ENCODE measurements around the gene SEMA3D.

Gene SEMA3D

GRCh38 chr7:84970670-84971069, 216.2 kb downstream of the SEMA3D start:
- Histone ChIP-seq H3K27me3 (ENCODE audit: control insufficient read depth, insufficient read depth, low read length) (no peaks in the 10 kb centered on the region), H3K4me1 (ENCODE audit: control insufficient read depth, low read depth, low read length) (no peaks in the 10 kb centered on the region), H3K9me3 (ENCODE audit: control insufficient read depth, low read depth, low read length) (no peaks in the 10 kb centered on the region), H3K27ac (ENCODE audit: low read length) (no peak overlapping the region), H3K9ac (ENCODE audit: low read length) (no peak overlapping the region), H3K36me3 (ENCODE audit: control insufficient read depth, low read depth, low read length) (no peaks in the 10 kb centered on the region), H3K4me3 (ENCODE audit: low read length) (no peak overlapping the region)

- H3K36me3 ChIP-seq (ENCODE audit: control insufficient read depth, low read depth, low read length): no peaks in the 10 kb centered on the region
- H3K9ac ChIP-seq (ENCODE audit: low read length): no peak overlapping the region
- H3K27me3 ChIP-seq (ENCODE audit: control insufficient read depth, insufficient read depth, low read length): no peaks in the 10 kb centered on the region
- H3K9me3 ChIP-seq (ENCODE audit: control insufficient read depth, low read depth, low read length): no peaks in the 10 kb centered on the region
- no peak overlapping the region for H3K27ac ChIP-seq (ENCODE audit: low read length)
- no peaks in the 10 kb centered on the region for H3K4me1 ChIP-seq (ENCODE audit: control insufficient read depth, low read depth, low read length)
- no peak overlapping the region for H3K4me3 ChIP-seq (ENCODE audit: low read length)
These were observed 233.6 kb downstream of the SEMA3D start for GRCh38 chr7:84953234-84953633.

- Histone ChIP-seq H3K9me3 (ENCODE audit: control insufficient read depth, low read depth, low read length) (no peaks in the 10 kb centered on the region), H3K27ac (ENCODE audit: low read length) (no peak overlapping the region), H3K9ac (ENCODE audit: low read length) (no peak overlapping the region), H3K27me3 (ENCODE audit: control insufficient read depth, insufficient read depth, low read length) (no peaks in the 10 kb centered on the region), H3K36me3 (ENCODE audit: control insufficient read depth, low read depth, low read length) (no peaks in the 10 kb centered on the region), H3K4me1 (ENCODE audit: control insufficient read depth, low read depth, low read length) (no peaks in the 10 kb centered on the region), H3K4me3 (ENCODE audit: low read length) (no peak overlapping the region)
These were observed 236.0 kb downstream of the SEMA3D start for GRCh38 chr7:84950836-84951235.

- Histone ChIP-seq H3K27me3 (ENCODE audit: control insufficient read depth, insufficient read depth, low read length) (no peaks in the 10 kb centered on the region), H3K9me3 (ENCODE audit: control insufficient read depth, low read depth, low read length) (no peaks in the 10 kb centered on the region), H3K4me3 (ENCODE audit: low read length) (no peak overlapping the region), H3K36me3 (ENCODE audit: control insufficient read depth, low read depth, low read length) (no peaks in the 10 kb centered on the region), H3K4me1 (ENCODE audit: control insufficient read depth, low read depth, low read length) (no peaks in the 10 kb centered on the region), H3K27ac (ENCODE audit: low read length) (no peak overlapping the region), H3K9ac (ENCODE audit: low read length) (no peak overlapping the region)
These were observed 237.4 kb downstream of the SEMA3D start for GRCh38 chr7:84949501-84949900.

GRCh38 chr7:84949067-84949466, 237.8 kb downstream of the SEMA3D start:
- Histone ChIP-seq H3K9ac (ENCODE audit: low read length) (no peak overlapping the region), H3K9me3 (ENCODE audit: control insufficient read depth, low read depth, low read length) (no peaks in the 10 kb centered on the region), H3K4me3 (ENCODE audit: low read length) (no peak overlapping the region), H3K27me3 (ENCODE audit: control insufficient read depth, insufficient read depth, low read length) (no peaks in the 10 kb centered on the region), H3K27ac (ENCODE audit: low read length) (no peak overlapping the region), H3K36me3 (ENCODE audit: control insufficient read depth, low read depth, low read length) (no peaks in the 10 kb centered on the region), H3K4me1 (ENCODE audit: control insufficient read depth, low read depth, low read length) (no peaks in the 10 kb centered on the region)

GRCh38 chr7:84948634-84949033, 238.2 kb downstream of the SEMA3D start:
- no peaks in the 10 kb centered on the region for H3K27me3 ChIP-seq (ENCODE audit: control insufficient read depth, insufficient read depth, low read length)
- no peak overlapping the region for H3K27ac ChIP-seq (ENCODE audit: low read length)
- H3K9ac ChIP-seq (ENCODE audit: low read length): no peak overlapping the region
- H3K4me1 ChIP-seq (ENCODE audit: control insufficient read depth, low read depth, low read length): no peaks in the 10 kb centered on the region
- no peaks in the 10 kb centered on the region for H3K9me3 ChIP-seq (ENCODE audit: control insufficient read depth, low read depth, low read length)
- H3K36me3 ChIP-seq (ENCODE audit: control insufficient read depth, low read depth, low read length): no peaks in the 10 kb centered on the region
- H3K4me3 ChIP-seq (ENCODE audit: low read length): no peak overlapping the region

GRCh38 chr7:84946549-84946948, 240.3 kb downstream of the SEMA3D start:
- Histone ChIP-seq H3K9me3 (ENCODE audit: control insufficient read depth, low read depth, low read length) (no peaks in the 10 kb centered on the region), H3K4me3 (ENCODE audit: low read length) (no peak overlapping the region), H3K36me3 (ENCODE audit: control insufficient read depth, low read depth, low read length) (no peaks in the 10 kb centered on the region), H3K27me3 (ENCODE audit: control insufficient read depth, insufficient read depth, low read length) (no peaks in the 10 kb centered on the region), H3K4me1 (ENCODE audit: control insufficient read depth, low read depth, low read length) (no peaks in the 10 kb centered on the region), H3K9ac (ENCODE audit: low read length) (no peak overlapping the region), H3K27ac (ENCODE audit: low read length) (no peak overlapping the region)

Data from iPS-18a (cell line).